ENCODE measurements around the gene TIMP2.

- TF ChIP-seq CTCF (IDR thresholded peaks at IDR 0.05; ENCODE audit: low read depth, low read length, poor library complexity, severe bottlenecking) (no peak), EZH2phosphoT487 (IDR thresholded peaks at IDR 0.05; ENCODE audit: borderline replicate concordance, low read length) (no peak)
Measured at GRCh38 chr17:78940258-78940657, 15.1 kb upstream of the TIMP2 start.

All from DOHH2 (cell line).